ENCODE results near the gene TMEM150C.
"Not testable (repeated sequence)": the region's sequence is repeated elsewhere in the genome, so short reads cannot be mapped to it uniquely, and the experiment has no call there.

Gene TMEM150C

GRCh38 chr4:82515705-82516104 is 46.1 kb downstream of the TMEM150C start:
- DNase-seq: peak; percentile 63

GRCh38 chr4:82513382-82513781 is 48.4 kb downstream of the TMEM150C start:
- no peak for DNase-seq

GRCh38 chr4:82510216-82510615 is 51.6 kb downstream of the TMEM150C start:
- DNase-seq: no peak

GRCh38 chr4:82508806-82509428 is 52.9 kb downstream of the TMEM150C start:
- DNase-seq: no peak

GRCh38 chr4:82508011-82508410 is 53.8 kb downstream of the TMEM150C start:
- no peak for DNase-seq

- DNase-seq: no peak
Observed at GRCh38 chr4:82501154-82501442, 60.7 kb downstream of the TMEM150C start.

- DNase-seq: peak; percentile 56
Observed at GRCh38 chr4:82500435-82501153, 61.2 kb downstream of the TMEM150C start.

- peak; percentile 43 for DNase-seq
Observed at GRCh38 chr4:82499738-82500434, 61.9 kb downstream of the TMEM150C start.

- DNase-seq: no peak
Observed at GRCh38 chr4:82496349-82496748, 65.4 kb downstream of the TMEM150C start.

GRCh38 chr4:82495666-82496065 is 66.1 kb downstream of the TMEM150C start:
- DNase-seq: no peak

GRCh38 chr4:82493721-82494425 is 67.9 kb downstream of the TMEM150C start:
- peak; percentile 46 for DNase-seq

- no peak for DNase-seq
Observed at GRCh38 chr4:82491251-82491960, 70.4 kb downstream of the TMEM150C start.

GRCh38 chr4:82489987-82490386 is 71.8 kb downstream of the TMEM150C start:
- DNase-seq: no peak

GRCh38 chr4:82489076-82489475 is 72.7 kb downstream of the TMEM150C start:
- DNase-seq: no peak

GRCh38 chr4:82484996-82485783 is 76.6 kb downstream of the TMEM150C start:
- no peak for DNase-seq

- DNase-seq: no peak
Observed at GRCh38 chr4:82482387-82482786, 79.4 kb downstream of the TMEM150C start.

- DNase-seq: no peak
Observed at GRCh38 chr4:82481506-82481840, 80.3 kb downstream of the TMEM150C start.

GRCh38 chr4:82480771-82481505 is 80.8 kb downstream of the TMEM150C start:
- DNase-seq: no peak

- DNase-seq: no peak
Observed at GRCh38 chr4:82479562-82479961, 82.2 kb downstream of the TMEM150C start.

- not testable (repeated sequence) for DNase-seq
Observed at GRCh38 chr4:82477469-82477868, 84.3 kb downstream of the TMEM150C start.

- not testable (repeated sequence) for DNase-seq
Observed at GRCh38 chr4:82475931-82476330, 85.9 kb downstream of the TMEM150C start.

Measured in fibroblast of skin of abdomen (primary cell).